HFFc6 (cell line): ENCODE results near the gene SLC35D3. TPM values are rescaled to one million over a fixed set of nuclear protein-coding genes. Genes with fewer than 3 reads are reported as not detected.
"Not testable (repeated sequence)": the region's sequence is repeated elsewhere in the genome, so short reads cannot be mapped to it uniquely, and the experiment has no call there.

Source experiments
- DNase-seq: peaks from one replicate; pipeline ENCODE4 v3.0.0-alpha.2; 2018
- H3K27ac Mint-ChIP-seq: 2 replicates; pipeline ENCODE4 v1.8.0; 2020; ENCODE audit warnings: mild to moderate bottlenecking, mixed read lengths
- H3K27me3 Mint-ChIP-seq: 2 replicates; pipeline ENCODE4 v1.8.0; 2021; ENCODE audit warnings: mild to moderate bottlenecking, moderate library complexity, mixed read lengths; ENCODE audit not compliant: insufficient read depth
- H3K36me3 Mint-ChIP-seq: 2 replicates; pipeline ENCODE4 v1.8.0; 2021; ENCODE audit warnings: low read depth, mixed read lengths
- H3K4me1 Mint-ChIP-seq: 2 replicates; pipeline ENCODE4 v1.8.0; 2020; ENCODE audit warnings: low read depth, mixed read lengths
- H3K4me3 Mint-ChIP-seq: 2 replicates; pipeline ENCODE4 v1.8.0; 2020; ENCODE audit warnings: mild to moderate bottlenecking, moderate library complexity, mixed read lengths
- H3K9me3 Mint-ChIP-seq: 2 replicates; pipeline ENCODE4 v1.8.0; 2020; ENCODE audit warnings: mild to moderate bottlenecking, mixed read lengths
- total RNA-seq, 6 experiments: library from RNA; stranded (reverse); fragmentation: NEBNext Ultra II Directional; extraction: Animal tissue kit (Norgen Biotek cat#: 25700); gene quantifications; 2 replicates in 1 of 6; 3 replicates in 5 of 6; pipeline ENCODE4 v1.2.3, GENCODE V29; 2021
- TF ChIP-seq, protein P1 (sequence below): fragments of 200-600 bp; sonication (generic); IDR thresholded peaks from 2 replicates; pipeline ENCODE4 v1.5.0; 2021; ENCODE audit warnings: antibody characterized with exemption, mild to moderate bottlenecking

The SLC35D3 gene
- total RNA-seq, 6 experiments from 2014 or later: not detected

- Mint-ChIP-seq H3K4me1 (no peaks in the 10 kb centered on the region), H3K27me3 (peaks cover 1% of the 10 kb centered on the region; the same call in 1 of the 2 replicates), H3K36me3 (peaks cover 5% of the 10 kb centered on the region), H3K9me3 (no peaks in the 10 kb centered on the region), H3K27ac (no peak overlapping the region), H3K4me3 (no peak overlapping the region)
- TF ChIP-seq, protein P1, sequence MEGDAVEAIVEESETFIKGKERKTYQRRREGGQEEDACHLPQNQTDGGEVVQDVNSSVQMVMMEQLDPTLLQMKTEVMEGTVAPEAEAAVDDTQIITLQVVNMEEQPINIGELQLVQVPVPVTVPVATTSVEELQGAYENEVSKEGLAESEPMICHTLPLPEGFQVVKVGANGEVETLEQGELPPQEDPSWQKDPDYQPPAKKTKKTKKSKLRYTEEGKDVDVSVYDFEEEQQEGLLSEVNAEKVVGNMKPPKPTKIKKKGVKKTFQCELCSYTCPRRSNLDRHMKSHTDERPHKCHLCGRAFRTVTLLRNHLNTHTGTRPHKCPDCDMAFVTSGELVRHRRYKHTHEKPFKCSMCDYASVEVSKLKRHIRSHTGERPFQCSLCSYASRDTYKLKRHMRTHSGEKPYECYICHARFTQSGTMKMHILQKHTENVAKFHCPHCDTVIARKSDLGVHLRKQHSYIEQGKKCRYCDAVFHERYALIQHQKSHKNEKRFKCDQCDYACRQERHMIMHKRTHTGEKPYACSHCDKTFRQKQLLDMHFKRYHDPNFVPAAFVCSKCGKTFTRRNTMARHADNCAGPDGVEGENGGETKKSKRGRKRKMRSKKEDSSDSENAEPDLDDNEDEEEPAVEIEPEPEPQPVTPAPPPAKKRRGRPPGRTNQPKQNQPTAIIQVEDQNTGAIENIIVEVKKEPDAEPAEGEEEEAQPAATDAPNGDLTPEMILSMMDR: no peak
- no peak for DNase-seq
Observed at GRCh38 chr6:136895901-136896300, 26.2 kb upstream of the SLC35D3 start.

DNA sequence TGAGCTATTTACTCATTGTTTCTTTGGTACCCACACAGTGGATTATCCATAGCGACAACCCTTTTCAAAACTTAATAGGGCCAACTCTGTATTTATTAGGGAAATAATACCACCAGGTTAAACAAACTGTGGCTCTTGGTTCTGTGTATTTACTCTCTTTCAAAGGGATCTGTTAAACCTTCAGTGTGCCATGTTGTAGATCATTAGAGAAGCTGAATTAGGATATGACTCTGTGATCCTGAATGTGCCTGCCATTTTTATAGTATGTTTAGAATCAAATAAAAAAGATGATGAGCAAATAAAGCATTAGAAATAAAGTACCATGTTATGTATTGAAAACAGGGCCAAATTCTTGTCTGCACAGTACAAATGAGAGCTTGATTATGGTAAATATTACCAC, 25.0 kb upstream of the SLC35D3 start:
- DNase-seq: no peak
- peaks cover 5% of the 10 kb centered on the region for H3K36me3 Mint-ChIP-seq
- no peaks in the 10 kb centered on the region for H3K9me3 Mint-ChIP-seq
- no peaks in the 10 kb centered on the region for H3K4me1 Mint-ChIP-seq
- no peaks in the 10 kb centered on the region for H3K27me3 Mint-ChIP-seq
- H3K4me3 Mint-ChIP-seq: no peak overlapping the region
- H3K27ac Mint-ChIP-seq: no peak overlapping the region
- TF ChIP-seq, protein P1: no peak

DNA sequence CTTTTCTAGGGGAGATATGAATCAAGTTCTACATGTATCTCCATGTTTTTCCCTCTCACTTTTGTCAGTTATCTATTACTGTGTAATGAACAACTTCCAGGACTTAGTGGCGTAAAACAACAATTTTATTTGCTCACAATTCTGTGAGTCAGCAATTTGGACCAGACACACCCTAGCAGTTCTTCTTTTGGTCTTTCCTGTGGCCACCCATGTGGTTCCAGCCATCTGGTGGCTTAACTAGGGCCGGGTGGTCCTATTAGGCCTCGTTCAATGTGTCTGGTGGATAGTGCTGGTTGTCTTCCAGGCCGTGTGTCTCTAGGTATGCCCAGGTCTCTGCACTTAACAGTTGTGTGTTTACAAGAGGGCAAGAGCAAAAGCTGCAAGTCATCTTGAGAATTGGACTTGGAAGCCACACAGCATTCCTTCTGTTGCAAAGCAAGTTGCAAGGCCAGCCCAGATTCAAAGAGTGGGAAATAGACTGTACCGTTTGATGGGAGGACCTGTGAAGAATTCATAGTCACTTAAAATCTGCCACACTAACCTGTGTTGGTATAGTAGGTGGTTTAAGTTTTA, 20.8 kb upstream of the SLC35D3 start:
- H3K9me3 Mint-ChIP-seq: no peaks in the 10 kb centered on the region
- TF ChIP-seq, protein P1: no peak
- no peaks in the 10 kb centered on the region for H3K4me1 Mint-ChIP-seq
- no peak overlapping the region for H3K27ac Mint-ChIP-seq
- H3K4me3 Mint-ChIP-seq: no peak overlapping the region
- DNase-seq: no peak
- peaks cover 5% of the 10 kb centered on the region for H3K36me3 Mint-ChIP-seq
- H3K27me3 Mint-ChIP-seq: no peaks in the 10 kb centered on the region

- H3K27me3 Mint-ChIP-seq, H3K36me3 Mint-ChIP-seq, H3K4me3 Mint-ChIP-seq, DNase-seq, H3K9me3 Mint-ChIP-seq, H3K27ac Mint-ChIP-seq, H3K4me1 Mint-ChIP-seq: not testable (repeated sequence)
Observed at GRCh38 chr6:136904477-136904876, 17.6 kb upstream of the SLC35D3 start.

- Mint-ChIP-seq H3K9me3 (no peaks in the 10 kb centered on the region), H3K27me3 (no peaks in the 10 kb centered on the region), H3K36me3 (no peaks in the 10 kb centered on the region), H3K4me3 (no peak overlapping the region), H3K27ac (no peak overlapping the region), H3K4me1 (no peaks in the 10 kb centered on the region; the same call in 1 of the 2 replicates)
- TF ChIP-seq, protein P1: no peak
- DNase-seq: no peak
Observed at GRCh38 chr6:136914947-136915346, 7.2 kb upstream of the SLC35D3 start.

- no peak for DNase-seq
- H3K9me3 Mint-ChIP-seq: no peaks in the 10 kb centered on the region
- H3K36me3 Mint-ChIP-seq: no peaks in the 10 kb centered on the region
- no peak overlapping the region for H3K27ac Mint-ChIP-seq
- H3K4me1 Mint-ChIP-seq: peaks cover 9% of the 10 kb centered on the region
- H3K27me3 Mint-ChIP-seq: peaks cover 14% of the 10 kb centered on the region
- no peak overlapping the region for H3K4me3 Mint-ChIP-seq
- TF ChIP-seq, protein P1: no peak
Observed at GRCh38 chr6:136918706-136919105, 3.4 kb upstream of the SLC35D3 start.
